DOHH2 (cell line): Measurements from ENCODE around the gene MAN2A1.

Experiments used
- CTCF ChIP-seq: fragments of 200-600 bp; sonication (generic); IDR thresholded peaks from one replicate; pipeline ENCODE4 v1.5.1; 2014; ENCODE audit warnings: antibody characterized with exemption, mild to moderate bottlenecking, low read depth, low read length; ENCODE audit not compliant: poor library complexity, severe bottlenecking
- EZH2phosphoT487 ChIP-seq: fragments of 200-600 bp; sonication (generic); IDR thresholded peaks from 2 replicates; pipeline ENCODE4 v1.6.1; 2017; ENCODE audit warnings: borderline replicate concordance, mild to moderate bottlenecking, antibody characterized with exemption, low read length, moderate library complexity, mixed read lengths

GRCh38 chr5:109784687-109785086, 95.0 kb downstream of the MAN2A1 start:
- TF ChIP-seq CTCF (no peak), EZH2phosphoT487 (no peak)
